Fibroblast of skin of left biceps (primary cell): ENCODE data around the gene CNN3.

ENCODE experiments used
- DNase-seq, 2 experiments: peaks; one replicate each; pipeline ENCODE4 v3.0.0-alpha.2; 2013; ENCODE audit warnings: low read depth in 2 of 2

The CNN3 gene

GRCh38 chr1:94856004-94856403, 70.9 kb downstream of the CNN3 start:
- no peak for DNase-seq

GRCh38 chr1:94855307-94855700, 71.6 kb downstream of the CNN3 start:
- no peak for DNase-seq

DNA sequence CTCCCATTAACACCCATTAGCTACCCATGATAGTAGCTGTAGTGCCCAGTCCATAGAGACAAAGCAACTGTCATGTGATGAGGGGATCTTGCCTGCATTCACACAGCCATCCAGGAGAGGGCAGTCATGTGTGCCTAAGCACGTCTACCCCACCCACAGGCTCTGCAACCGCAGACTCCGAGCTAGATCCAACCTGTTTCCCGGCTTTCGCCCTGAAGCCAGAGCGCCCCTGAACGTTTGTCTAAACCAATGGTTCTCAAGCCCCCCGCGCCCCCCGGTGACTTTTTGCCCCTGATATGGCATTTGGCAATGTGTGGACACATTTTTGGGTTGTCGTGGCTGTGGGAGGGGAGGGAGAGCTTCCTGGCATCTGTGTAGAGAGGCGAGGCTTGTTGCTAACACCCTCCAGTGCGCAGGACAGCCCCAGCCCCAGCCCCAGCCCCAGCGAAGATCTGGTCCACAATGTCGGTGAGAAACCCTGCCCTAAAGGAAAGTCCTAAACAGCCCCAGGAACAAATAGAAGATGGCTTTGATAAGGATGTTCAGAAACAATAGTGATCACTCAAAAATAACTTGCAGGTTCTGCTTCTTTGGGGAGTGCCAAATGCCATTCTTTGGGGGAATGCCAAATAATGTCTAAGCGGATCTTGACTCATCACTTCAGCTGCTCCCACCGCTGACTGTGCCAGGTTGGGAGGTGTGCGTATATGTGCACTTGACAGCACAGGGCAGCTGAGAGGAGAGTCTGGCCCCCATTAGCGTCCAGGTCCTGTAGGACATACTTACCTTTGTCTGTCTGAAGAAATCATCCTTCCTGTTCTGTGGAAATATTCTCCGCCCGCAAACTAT, 72.2 kb downstream of the CNN3 start:
- peak; percentile 61 to 63 for DNase-seq

DNA sequence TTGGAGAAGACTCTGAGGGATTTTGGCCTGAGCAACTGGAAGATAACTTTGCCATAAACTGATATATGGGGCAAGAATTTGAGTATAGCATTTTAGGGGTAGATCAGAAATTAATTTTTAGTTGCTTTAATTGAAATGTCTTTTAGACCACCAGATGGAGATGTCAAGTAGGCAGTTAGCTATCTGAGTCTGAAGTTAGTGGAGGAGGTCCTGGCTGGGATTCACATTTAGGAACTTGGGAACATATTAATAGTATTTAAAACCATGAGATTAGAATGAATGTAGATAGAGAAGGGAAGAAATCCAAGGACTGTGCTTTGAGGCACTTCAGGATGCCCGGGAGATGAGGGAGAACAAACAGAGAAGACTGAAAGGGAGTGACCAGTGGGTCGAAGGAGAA, 74.1 kb downstream of the CNN3 start:
- DNase-seq = no peak

DNA sequence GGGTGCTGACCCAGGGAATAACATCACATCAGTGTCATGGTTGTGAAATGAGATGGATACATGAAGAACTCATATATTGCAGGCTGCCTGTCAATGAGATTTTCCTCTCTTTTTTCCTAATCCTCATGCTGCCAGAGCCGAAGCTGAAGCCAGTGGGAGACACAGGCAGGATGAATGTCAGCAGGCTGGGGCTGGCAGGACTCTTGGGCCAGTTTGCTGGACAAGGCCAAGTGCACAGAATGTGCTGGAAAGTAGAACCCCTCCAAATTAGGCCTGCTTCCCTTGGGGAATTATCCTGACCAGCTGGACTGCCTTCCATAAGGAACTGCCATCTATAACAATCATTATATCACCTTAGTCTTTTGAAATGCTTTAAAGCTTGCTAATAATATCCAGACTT, 75.3 kb downstream of the CNN3 start:
- DNase-seq = no peak
